ENCODE results near the gene RBM23. TPM values are rescaled to one million over a fixed set of nuclear protein-coding genes. Genes with fewer than 3 reads are reported as not detected.

The RBM23 gene
- total RNA-seq, 2 donors from 2014 or later, result 52.0 to 68.6 TPM

- H3K4me1 Mint-ChIP-seq, result no peaks in the 10 kb centered on the region
- H3K9me3 Mint-ChIP-seq, result no peaks in the 10 kb centered on the region
- H3K36me3 Mint-ChIP-seq (ENCODE audit: low read depth), result peaks cover 61% of the 10 kb centered on the region
- no peak overlapping the region for H3K27ac ChIP-seq (ENCODE audit: low read depth, low read length)
- no peaks in the 10 kb centered on the region for H3K4me1 ChIP-seq (ENCODE audit: control insufficient read depth, insufficient read depth, low read length)
- no peak overlapping the region for H3K27ac Mint-ChIP-seq
- no peak overlapping the region for H3K4me3 ChIP-seq (ENCODE audit: low read length)
- no peak for TF ChIP-seq CTCF (conservative IDR thresholded peaks at IDR 0.05)
- no peak for DNase-seq
- H3K9me3 ChIP-seq (ENCODE audit: control insufficient read depth, low read length), result no peaks in the 10 kb centered on the region
- H3K27me3 ChIP-seq (ENCODE audit: control insufficient read depth, insufficient read depth, low read length, poor library complexity, severe bottlenecking), result no peaks in the 10 kb centered on the region
- H3K9ac ChIP-seq (ENCODE audit: extremely low read depth, low read length, poor library complexity, severe bottlenecking), result no peak overlapping the region
- WGBS, 2 experiments (ENCODE audit: insufficient coverage in 1 of 2, insufficient read length in 1 of 2), result 97% methylated on average over 7 to 8 of the region's 8 CpGs
- H3K27me3 Mint-ChIP-seq (ENCODE audit: insufficient read depth), result no peaks in the 10 kb centered on the region
- H3K4me3 Mint-ChIP-seq, result no peak overlapping the region
- H3K36me3 ChIP-seq (ENCODE audit: control insufficient read depth, insufficient read depth, low read length), result peaks cover 66% of the 10 kb centered on the region
These were observed 10.3 kb downstream of the RBM23 start for GRCh38 chr14:22908601-22909000.

- H3K4me3 ChIP-seq (ENCODE audit: low read length), result no peak overlapping the region
- H3K27me3 ChIP-seq (ENCODE audit: control insufficient read depth, insufficient read depth, low read length, poor library complexity, severe bottlenecking), result no peaks in the 10 kb centered on the region
- no peaks in the 10 kb centered on the region for H3K4me1 ChIP-seq (ENCODE audit: control insufficient read depth, insufficient read depth, low read length)
- no peak overlapping the region for H3K9ac ChIP-seq (ENCODE audit: extremely low read depth, low read length, poor library complexity, severe bottlenecking)
- no peaks in the 10 kb centered on the region for H3K27me3 Mint-ChIP-seq (ENCODE audit: insufficient read depth)
- peaks cover 67% of the 10 kb centered on the region for H3K36me3 Mint-ChIP-seq (ENCODE audit: low read depth)
- H3K36me3 ChIP-seq (ENCODE audit: control insufficient read depth, insufficient read depth, low read length), result peaks cover 75% of the 10 kb centered on the region
- no peak for DNase-seq
- no peak overlapping the region for H3K27ac ChIP-seq (ENCODE audit: low read depth, low read length)
- H3K27ac Mint-ChIP-seq, result no peak overlapping the region
- no peaks in the 10 kb centered on the region for H3K4me1 Mint-ChIP-seq
- no peaks in the 10 kb centered on the region for H3K9me3 ChIP-seq (ENCODE audit: control insufficient read depth, low read length)
- no peak for TF ChIP-seq CTCF (conservative IDR thresholded peaks at IDR 0.05)
- H3K9me3 Mint-ChIP-seq, result no peaks in the 10 kb centered on the region
- 100% methylated on average over 1 of the region's 3 CpGs for WGBS, 2 experiments (ENCODE audit: insufficient coverage in 1 of 2, insufficient read length in 1 of 2)
- H3K4me3 Mint-ChIP-seq, result no peak overlapping the region
These were observed 11.5 kb downstream of the RBM23 start for GRCh38 chr14:22907429-22907828.

- H3K36me3 ChIP-seq (ENCODE audit: control insufficient read depth, insufficient read depth, low read length), result peaks cover 84% of the 10 kb centered on the region
- H3K36me3 Mint-ChIP-seq (ENCODE audit: low read depth), result peaks cover 69% of the 10 kb centered on the region
- no peak for TF ChIP-seq CTCF (conservative IDR thresholded peaks at IDR 0.05)
These were observed 12.9 kb downstream of the RBM23 start for GRCh38 chr14:22906073-22906472.

More at GRCh38 chr14:22906073-22906472, 12.9 kb downstream of the RBM23 start:
- H3K9me3 Mint-ChIP-seq, result no peaks in the 10 kb centered on the region
- no peak overlapping the region for H3K4me3 Mint-ChIP-seq
- H3K4me1 Mint-ChIP-seq, result no peaks in the 10 kb centered on the region
- no peak overlapping the region for H3K27ac Mint-ChIP-seq
- Histone ChIP-seq H3K27me3 (ENCODE audit: control insufficient read depth, insufficient read depth, low read length, poor library complexity, severe bottlenecking) (no peaks in the 10 kb centered on the region), H3K4me3 (ENCODE audit: low read length) (no peak overlapping the region), H3K9ac (ENCODE audit: extremely low read depth, low read length, poor library complexity, severe bottlenecking) (no peak overlapping the region), H3K9me3 (ENCODE audit: control insufficient read depth, low read length) (no peaks in the 10 kb centered on the region), H3K4me1 (ENCODE audit: control insufficient read depth, insufficient read depth, low read length) (no peaks in the 10 kb centered on the region), H3K27ac (ENCODE audit: low read depth, low read length) (no peak overlapping the region)
- H3K27me3 Mint-ChIP-seq (ENCODE audit: insufficient read depth), result no peaks in the 10 kb centered on the region
- WGBS, 2 experiments (ENCODE audit: insufficient coverage in 1 of 2, insufficient read length in 1 of 2), result 96 to 99% methylated on average over 20 of the region's 20 CpGs
- no peak for DNase-seq

Measured in endodermal cell (in vitro differentiated cells).